ENCODE measurements around the gene GNPTAB.

DNA sequence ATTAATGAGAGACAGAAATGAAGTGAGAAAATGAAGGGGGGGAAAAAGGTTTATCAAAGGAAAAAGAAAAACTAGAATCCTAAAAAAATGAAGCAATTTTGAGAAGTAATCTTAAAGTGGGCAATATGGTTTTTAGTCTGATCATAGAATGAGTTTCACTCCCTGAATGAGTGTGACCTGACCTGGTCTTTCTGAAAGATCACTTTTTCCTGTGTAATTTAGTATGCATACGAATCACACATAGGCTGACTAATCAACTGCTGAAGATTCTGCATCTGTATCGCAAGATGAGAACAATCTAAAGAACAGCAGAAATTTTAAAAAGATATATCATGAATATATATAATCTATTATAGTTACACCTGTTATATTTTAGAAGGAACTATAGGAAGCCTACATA is 11.3 kb downstream of the GNPTAB start:
- TF ChIP-seq, protein P1, sequence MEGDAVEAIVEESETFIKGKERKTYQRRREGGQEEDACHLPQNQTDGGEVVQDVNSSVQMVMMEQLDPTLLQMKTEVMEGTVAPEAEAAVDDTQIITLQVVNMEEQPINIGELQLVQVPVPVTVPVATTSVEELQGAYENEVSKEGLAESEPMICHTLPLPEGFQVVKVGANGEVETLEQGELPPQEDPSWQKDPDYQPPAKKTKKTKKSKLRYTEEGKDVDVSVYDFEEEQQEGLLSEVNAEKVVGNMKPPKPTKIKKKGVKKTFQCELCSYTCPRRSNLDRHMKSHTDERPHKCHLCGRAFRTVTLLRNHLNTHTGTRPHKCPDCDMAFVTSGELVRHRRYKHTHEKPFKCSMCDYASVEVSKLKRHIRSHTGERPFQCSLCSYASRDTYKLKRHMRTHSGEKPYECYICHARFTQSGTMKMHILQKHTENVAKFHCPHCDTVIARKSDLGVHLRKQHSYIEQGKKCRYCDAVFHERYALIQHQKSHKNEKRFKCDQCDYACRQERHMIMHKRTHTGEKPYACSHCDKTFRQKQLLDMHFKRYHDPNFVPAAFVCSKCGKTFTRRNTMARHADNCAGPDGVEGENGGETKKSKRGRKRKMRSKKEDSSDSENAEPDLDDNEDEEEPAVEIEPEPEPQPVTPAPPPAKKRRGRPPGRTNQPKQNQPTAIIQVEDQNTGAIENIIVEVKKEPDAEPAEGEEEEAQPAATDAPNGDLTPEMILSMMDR (IDR thresholded peaks at IDR 0.05): no peak
- TF ChIP-seq POLR2A (IDR thresholded peaks at IDR 0.05): no peak
